Neutrophil (primary cell): ENCODE data around the gene GNAI3.

Experiments
- H3K27ac ChIP-seq: fragments of 200-600 bp; sonication (generic); 2 replicates; pipeline ENCODE4 v1.5.1; 2016; ENCODE audit warnings: mild to moderate bottlenecking, moderate library complexity
- H3K27me3 ChIP-seq: fragments of 200-600 bp; sonication (generic); 2 replicates; pipeline ENCODE4 v1.6.0; 2016; ENCODE audit warnings: mild to moderate bottlenecking
- H3K36me3 ChIP-seq: fragments of 200-600 bp; sonication (generic); 2 replicates; pipeline ENCODE4 v1.5.1; 2017
- H3K4me1 ChIP-seq, 2 experiments: fragments of 200-600 bp in 1 of 2; sonication (generic) in 1 of 2; 1 replicate in 1 of 2; 2 replicates in 1 of 2; pipeline versions ENCODE4 v1.5.1 to v1.6.1; 2013 to 2016; ENCODE audit warnings: low read depth in 1 of 2, low read length in 1 of 2, mild to moderate bottlenecking in 1 of 2, moderate library complexity in 1 of 2; ENCODE audit not compliant: control insufficient read depth in 1 of 2, insufficient read depth in 1 of 2
- H3K4me3 ChIP-seq, 2 experiments: fragments of 200-600 bp in 1 of 2; sonication (generic) in 1 of 2; 1 replicate in 1 of 2; 2 replicates in 1 of 2; pipeline ENCODE4 v1.5.1; 2013 to 2016; ENCODE audit warnings: low read depth in 1 of 2, low read length in 1 of 2, mild to moderate bottlenecking in 1 of 2, moderate library complexity in 1 of 2
- H3K9me3 ChIP-seq: fragments of 200-600 bp; sonication (generic); 2 replicates; pipeline ENCODE4 v1.5.1; 2016
- CTCF ChIP-seq: fragments of 200-600 bp; sonication (generic); IDR thresholded peaks from 2 replicates; pipeline ENCODE4 v1.5.1; 2016; ENCODE audit warnings: antibody characterized with exemption

GNAI3 gene

DNA sequence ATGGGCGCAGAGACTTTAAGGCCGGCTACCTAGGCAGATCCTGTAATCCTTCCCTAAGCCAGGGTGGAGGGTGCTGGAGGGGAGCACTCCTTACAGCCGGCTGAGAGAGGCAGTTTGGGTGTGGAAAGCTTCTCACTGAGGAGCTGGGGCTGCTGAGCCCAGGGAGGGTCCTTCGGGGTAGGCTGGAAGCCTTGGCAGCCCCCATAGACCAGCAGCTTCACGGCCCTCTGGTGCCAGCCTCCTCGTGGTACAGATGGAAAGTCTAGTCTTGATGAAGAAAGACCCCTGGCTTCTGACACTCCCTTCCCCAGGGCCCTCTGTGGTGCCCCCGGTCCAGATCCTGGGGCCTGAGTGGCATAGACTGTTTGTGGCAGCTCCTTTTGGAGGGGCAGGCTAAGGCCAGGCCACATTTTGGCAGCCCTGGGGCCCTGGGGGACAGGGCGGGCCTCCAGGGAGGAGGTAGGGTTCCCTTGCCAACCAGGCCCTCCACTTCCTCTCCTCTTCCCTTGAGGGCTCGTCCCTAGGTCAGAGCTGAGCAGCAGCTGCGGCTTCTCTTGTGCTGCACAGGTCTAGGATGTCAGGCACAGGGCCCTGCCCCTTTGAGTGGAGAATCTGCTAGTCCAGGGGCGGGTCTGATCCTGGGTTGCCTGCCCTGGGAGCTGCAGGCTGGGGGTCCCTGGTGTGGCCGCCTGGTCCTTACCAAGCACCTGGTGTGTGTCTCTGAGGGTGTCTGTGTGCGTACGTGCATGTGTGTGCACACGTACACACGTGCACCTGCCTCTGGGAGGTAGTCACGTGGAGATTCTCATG, 76.0 kb downstream of the GNAI3 start:
- peaks cover 40 to 43% of the 10 kb centered on the region in 2 experiments for H3K4me1 ChIP-seq
- no peaks in the 10 kb centered on the region for H3K9me3 ChIP-seq
- TF ChIP-seq CTCF: no peak
- peak overlapping the region; percentile 92 to 98 for H3K4me3 ChIP-seq
- H3K27me3 ChIP-seq: no peaks in the 10 kb centered on the region
- H3K27ac ChIP-seq: peak overlapping the region; percentile 97
- peaks cover 48% of the 10 kb centered on the region for H3K36me3 ChIP-seq

DNA sequence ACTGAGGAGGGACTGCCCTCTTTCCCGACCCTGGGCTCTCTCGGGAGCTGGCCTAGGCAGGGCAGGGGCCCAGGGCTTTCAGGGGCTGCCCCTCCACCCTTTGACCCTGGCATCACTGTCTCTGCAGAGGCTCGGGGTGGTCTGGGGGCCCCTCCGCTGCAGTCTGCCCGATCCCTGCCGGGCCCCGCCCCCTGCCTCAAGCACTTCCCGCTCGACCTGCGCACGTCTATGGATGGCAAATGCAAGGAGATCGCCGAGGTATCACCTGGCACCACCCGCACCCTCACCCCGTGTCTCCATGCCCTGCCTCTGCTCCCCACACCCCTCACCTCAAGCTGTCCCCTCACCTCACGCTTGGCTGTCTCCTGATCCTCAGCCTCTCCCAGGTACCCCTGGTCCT, 76.8 kb downstream of the GNAI3 start:
- Histone ChIP-seq H3K36me3 (peaks cover 56% of the 10 kb centered on the region), H3K27me3 (no peaks in the 10 kb centered on the region), H3K4me3 (no peak overlapping the region), H3K27ac (peak overlapping the region; percentile 97), H3K9me3 (no peaks in the 10 kb centered on the region), H3K4me1 (peaks cover 39 to 40% of the 10 kb centered on the region in 2 experiments)
- no peak for TF ChIP-seq CTCF

DNA sequence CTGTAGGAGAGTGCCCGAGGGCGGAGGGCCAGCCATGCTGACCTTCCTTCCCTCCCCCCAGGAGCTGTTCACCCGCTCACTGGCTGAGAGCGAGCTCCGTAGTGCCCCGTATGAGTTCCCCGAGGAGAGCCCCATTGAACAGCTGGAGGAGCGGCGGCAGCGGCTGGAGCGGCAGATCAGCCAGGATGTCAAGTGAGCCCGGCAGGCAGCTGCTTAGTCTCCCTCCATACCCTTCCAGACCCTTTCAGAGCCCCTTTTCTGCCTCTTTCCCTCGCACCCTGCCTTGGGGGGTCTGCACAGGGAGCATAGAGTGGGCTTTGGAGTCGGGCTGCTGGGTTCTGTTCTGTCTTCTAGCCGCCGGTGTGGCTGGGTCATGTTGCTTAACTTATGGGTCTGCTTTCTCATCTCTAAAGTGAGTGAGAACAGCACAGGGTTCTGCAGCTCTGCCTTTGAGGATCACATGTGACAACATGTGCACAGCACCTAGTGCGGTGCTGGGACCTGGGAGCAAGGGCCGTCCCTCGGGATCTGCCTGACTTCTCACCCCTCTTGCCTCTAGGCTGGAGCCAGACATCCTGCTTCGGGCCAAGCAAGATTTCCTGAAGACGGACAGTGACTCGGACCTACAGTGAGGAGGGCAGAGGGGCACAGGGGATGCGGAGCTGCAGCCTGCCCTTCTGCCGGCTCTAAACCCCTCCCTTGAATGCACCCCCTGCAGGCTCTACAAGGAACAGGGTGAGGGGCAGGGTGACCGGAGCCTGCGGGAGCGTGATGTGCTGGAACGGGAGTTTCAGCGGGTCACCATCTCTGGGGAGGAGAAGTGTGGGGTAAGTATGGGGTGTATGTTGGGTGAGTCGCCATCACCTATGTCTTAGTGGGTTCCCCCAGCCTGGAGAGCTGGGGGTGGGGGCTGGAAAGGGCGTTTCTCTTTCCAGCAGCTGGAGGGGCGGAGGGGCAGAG, 77.5 kb downstream of the GNAI3 start:
- Histone ChIP-seq H3K4me1 (peaks cover 36 to 39% of the 10 kb centered on the region in 2 experiments), H3K4me3 (no peak overlapping the region), H3K27me3 (no peaks in the 10 kb centered on the region), H3K36me3 (peaks cover 63% of the 10 kb centered on the region), H3K9me3 (no peaks in the 10 kb centered on the region), H3K27ac (peak overlapping the region; percentile 19)
- TF ChIP-seq CTCF: no peak

DNA sequence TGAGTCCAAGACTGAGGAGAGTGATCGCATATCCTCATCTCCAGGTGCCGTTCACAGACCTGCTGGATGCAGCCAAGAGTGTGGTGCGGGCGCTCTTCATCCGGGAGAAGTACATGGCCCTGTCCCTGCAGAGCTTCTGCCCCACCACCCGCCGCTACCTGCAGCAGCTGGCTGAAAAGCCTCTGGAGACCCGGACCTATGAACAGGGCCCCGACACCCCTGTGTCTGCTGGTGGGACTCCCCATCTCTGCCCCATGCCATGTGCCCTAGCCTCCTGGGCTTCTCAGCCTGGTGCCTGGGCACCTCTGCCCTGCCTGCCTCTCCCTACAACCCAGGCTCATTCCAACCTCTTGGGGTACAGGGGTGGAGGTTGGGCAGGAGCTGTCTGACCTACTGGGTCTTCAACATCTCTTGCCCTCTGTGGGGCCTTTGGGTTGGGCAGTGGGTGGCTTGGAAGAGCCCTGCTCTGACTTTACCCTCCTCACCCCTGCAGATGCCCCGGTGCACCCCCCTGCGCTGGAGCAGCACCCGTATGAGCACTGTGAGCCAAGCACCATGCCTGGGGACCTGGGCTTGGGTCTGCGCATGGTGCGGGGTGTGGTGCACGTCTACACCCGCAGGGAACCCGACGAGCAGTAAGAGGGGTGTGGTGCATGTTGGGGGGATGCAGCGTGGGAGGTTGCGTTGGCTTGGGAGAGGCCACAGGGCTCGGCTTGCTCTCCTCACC, 78.4 kb downstream of the GNAI3 start:
- H3K36me3 ChIP-seq: peaks cover 73% of the 10 kb centered on the region
- H3K27me3 ChIP-seq: no peaks in the 10 kb centered on the region
- H3K27ac ChIP-seq: peak overlapping the region; percentile 12
- no peak overlapping the region for H3K4me3 ChIP-seq
- peaks cover 30 to 33% of the 10 kb centered on the region in 2 experiments for H3K4me1 ChIP-seq
- TF ChIP-seq CTCF: no peak
- no peaks in the 10 kb centered on the region for H3K9me3 ChIP-seq

- H3K27ac ChIP-seq: peak overlapping the region; percentile 12
- peaks cover 20 to 23% of the 10 kb centered on the region in 2 experiments for H3K4me1 ChIP-seq
- no peaks in the 10 kb centered on the region for H3K27me3 ChIP-seq
- no peak for TF ChIP-seq CTCF
- H3K36me3 ChIP-seq: peaks cover 83% of the 10 kb centered on the region
- H3K4me3 ChIP-seq: no peak overlapping the region
- H3K9me3 ChIP-seq: no peaks in the 10 kb centered on the region
Observed at GRCh38 chr1:109627692-109628399, 79.4 kb downstream of the GNAI3 start.
